Measurements from ENCODE around the gene CSH1. TPM values are rescaled to one million over a fixed set of nuclear protein-coding genes. Genes with fewer than 3 reads are reported as not detected.
A peak's percentile ranks its signal among the peaks of the same experiment; 100 is the strongest.
"Not testable (repeated sequence)": the region's sequence is repeated elsewhere in the genome, so short reads cannot be mapped to it uniquely, and the experiment has no call there.

CSH1 gene
- total and polyA plus RNA-seq, 7 donors: not detected

- peak in 3 of 4 donors; percentile 51 to 66 (median 56) for ATAC-seq
- H3K4me3 ChIP-seq; H3K27ac ChIP-seq; DNase-seq; H3K9me3 ChIP-seq; H3K27me3 ChIP-seq (ENCODE audit: insufficient read depth in 3 of 3, low read length in 2 of 3); H3K4me1 ChIP-seq; intact Hi-C loops (cut with DNase I); H3K36me3 ChIP-seq (ENCODE audit: insufficient read depth in 1 of 2, low read depth in 1 of 2): not testable (repeated sequence)
- WGBS, 3 donors: 56 to 58% (median 57%) methylated on average over 10 to 11 of the region's 12 CpGs
- peak; percentile 16 for TF ChIP-seq CTCF (IDR thresholded peaks at IDR 0.05)
Measured at GRCh38 chr17:63907161-63907778, 10.9 kb upstream of the CSH1 start.

GRCh38 chr17:63904796-63905195, 8.4 kb upstream of the CSH1 start:
- not testable (repeated sequence) for H3K9me3 ChIP-seq; DNase-seq; ATAC-seq; H3K4me3 ChIP-seq; H3K4me1 ChIP-seq; H3K27ac ChIP-seq; H3K27me3 ChIP-seq (ENCODE audit: insufficient read depth in 3 of 3, low read length in 2 of 3); H3K36me3 ChIP-seq (ENCODE audit: insufficient read depth in 1 of 2, low read depth in 1 of 2)
- 91 to 95% (median 94%) methylated on average over 8 of the region's 8 CpGs for WGBS, 3 donors
- intact Hi-C loops (cut with DNase I): loop anchor here in 1 of 2 donors (5.0 kb wide), 1 partner anchor 233 kb away; no protein-coding TSS in a partner anchor

GRCh38 chr17:63903787-63904201, 7.4 kb upstream of the CSH1 start:
- H3K27me3 ChIP-seq (ENCODE audit: insufficient read depth in 3 of 3, low read length in 2 of 3); H3K4me1 ChIP-seq; H3K9me3 ChIP-seq; DNase-seq; H3K36me3 ChIP-seq (ENCODE audit: insufficient read depth in 1 of 2, low read depth in 1 of 2); H3K27ac ChIP-seq; H3K4me3 ChIP-seq: not testable (repeated sequence)
- WGBS, 3 donors: 31 to 40% (median 38%) methylated on average over 5 of the region's 5 CpGs
- intact Hi-C loops (cut with DNase I): loop anchor here in 1 of 2 donors (5.0 kb wide), 1 partner anchor 234 kb away; no protein-coding TSS in a partner anchor
- ATAC-seq: peak in 3 of 4 donors; percentile 24 to 56 (median 36)
- TF ChIP-seq CTCF (IDR thresholded peaks at IDR 0.05): peak; percentile 42

GRCh38 chr17:63901971-63902370, 5.6 kb upstream of the CSH1 start:
- not testable (repeated sequence) for H3K4me3 ChIP-seq; H3K4me1 ChIP-seq; H3K9me3 ChIP-seq; DNase-seq; H3K27me3 ChIP-seq (ENCODE audit: insufficient read depth in 3 of 3, low read length in 2 of 3); H3K27ac ChIP-seq; H3K36me3 ChIP-seq (ENCODE audit: insufficient read depth in 1 of 2, low read depth in 1 of 2); ATAC-seq
- WGBS, 3 donors: 47 to 60% (median 53%) methylated on average over 2 of the region's 2 CpGs
- intact Hi-C loops (cut with DNase I): loop anchor here in 1 of 2 donors (5.0 kb wide), 1 partner anchor 235 kb away; no protein-coding TSS in a partner anchor

GRCh38 chr17:63898899-63899798, 2.8 kb upstream of the CSH1 start:
- intact Hi-C loops (cut with DNase I); H3K36me3 ChIP-seq (ENCODE audit: insufficient read depth in 1 of 2, low read depth in 1 of 2); H3K4me3 ChIP-seq; ATAC-seq; H3K27me3 ChIP-seq (ENCODE audit: insufficient read depth in 3 of 3, low read length in 2 of 3); H3K9me3 ChIP-seq; H3K27ac ChIP-seq; DNase-seq; H3K4me1 ChIP-seq: not testable (repeated sequence)
- 86 to 95% (median 90%) methylated on average over 6 of the region's 6 CpGs for WGBS, 3 donors

- H3K9me3 ChIP-seq; DNase-seq; H3K36me3 ChIP-seq (ENCODE audit: insufficient read depth in 1 of 2, low read depth in 1 of 2); H3K27ac ChIP-seq; H3K27me3 ChIP-seq (ENCODE audit: insufficient read depth in 3 of 3, low read length in 2 of 3); H3K4me3 ChIP-seq; H3K4me1 ChIP-seq; intact Hi-C loops (cut with DNase I); ATAC-seq: not testable (repeated sequence)
- WGBS, 3 donors: 91 to 95% (median 94%) methylated on average over 4 to 10 of the region's 10 CpGs
Measured at GRCh38 chr17:63894821-63895220, 1.6 kb downstream of the CSH1 start.

- H3K27ac ChIP-seq; H3K9me3 ChIP-seq; H3K27me3 ChIP-seq (ENCODE audit: insufficient read depth in 3 of 3, low read length in 2 of 3); DNase-seq; intact Hi-C loops (cut with DNase I); H3K4me1 ChIP-seq; ATAC-seq; H3K36me3 ChIP-seq (ENCODE audit: insufficient read depth in 1 of 2, low read depth in 1 of 2); H3K4me3 ChIP-seq: not testable (repeated sequence)
- WGBS, 3 donors: 56 to 64% (median 62%) methylated on average over 3 of the region's 3 CpGs
Measured at GRCh38 chr17:63894021-63894420, 2.4 kb downstream of the CSH1 start.

- H3K4me1 ChIP-seq; H3K27ac ChIP-seq; H3K27me3 ChIP-seq (ENCODE audit: insufficient read depth in 3 of 3, low read length in 2 of 3); ATAC-seq; H3K36me3 ChIP-seq (ENCODE audit: insufficient read depth in 1 of 2, low read depth in 1 of 2); H3K9me3 ChIP-seq; H3K4me3 ChIP-seq; DNase-seq; intact Hi-C loops (cut with DNase I): not testable (repeated sequence)
- 54 to 59% (median 55%) methylated on average over 11 of the region's 11 CpGs for whole genome bisulfite sequencing, 3 donors
Measured at GRCh38 chr17:63892316-63893037, 3.9 kb downstream of the CSH1 start.

Measured in psoas muscle (tissue), 8 donors.